ENCODE results near the gene NPLOC4. TPM values are rescaled to one million over a fixed set of nuclear protein-coding genes. Genes with fewer than 3 reads are reported as not detected.
A peak's percentile ranks its signal among the peaks of the same experiment; 100 is the strongest.

NPLOC4 gene
- total and polyA plus RNA-seq, 9 of the 15 experiments (the other 6 are each of a cell fraction or from before 2014, with no cell fraction given): 1.5 to 116 (median 64.5) TPM

GRCh38 chr17:81666342-81667191 is 29.7 kb upstream of the NPLOC4 start, which contains the start of the genes CCDC137 and OXLD1 (continued):
- TF ChIP-seq ZNF395 (CRISPR knock-in tag; IDR thresholded peaks at IDR 0.05) (0 out of 2 replicates have a peak, but pooled peaks have one; percentile 65), PHF20 (IDR thresholded peaks at IDR 0.05; ENCODE audit: partially characterized antibody) (peak; percentile 87), ZNF644 (tag; IDR thresholded peaks at IDR 0.05; ENCODE audit: low read depth) (no peak), MCM5 (IDR thresholded peaks at IDR 0.05; ENCODE audit: low read depth) (no peak), RAD51 (IDR thresholded peaks at IDR 0.05; ENCODE audit: borderline replicate concordance, low read depth) (no peak), ZNF124 (CRISPR knock-in tag; IDR thresholded peaks at IDR 0.05) (no peak), NFXL1 (CRISPR knock-in tag; IDR thresholded peaks at IDR 0.05) (no peak), MTA1 (IDR thresholded peaks at IDR 0.05; ENCODE audit: borderline replicate concordance) (no peak), TFAM (CRISPR knock-in tag; conservative IDR thresholded peaks at IDR 0.05) (no peak), C11orf30 (IDR thresholded peaks at IDR 0.05; ENCODE audit: low read depth) (peak; percentile 83), EHMT2 (IDR thresholded peaks at IDR 0.05) (no peak), NELFE (IDR thresholded peaks at IDR 0.05; ENCODE audit: insufficient read depth, insufficient read length) (no peak), BRD9 (IDR thresholded peaks at IDR 0.05; ENCODE audit: low read depth, partially characterized antibody) (no peak), ZNF408 (CRISPR knock-in tag; IDR thresholded peaks at IDR 0.05; ENCODE audit: low read depth) (no peak), HDAC3 (IDR thresholded peaks at IDR 0.05; ENCODE audit: borderline replicate concordance, partially characterized antibody) (no peak)
- TF ChIP-seq, protein P1, sequence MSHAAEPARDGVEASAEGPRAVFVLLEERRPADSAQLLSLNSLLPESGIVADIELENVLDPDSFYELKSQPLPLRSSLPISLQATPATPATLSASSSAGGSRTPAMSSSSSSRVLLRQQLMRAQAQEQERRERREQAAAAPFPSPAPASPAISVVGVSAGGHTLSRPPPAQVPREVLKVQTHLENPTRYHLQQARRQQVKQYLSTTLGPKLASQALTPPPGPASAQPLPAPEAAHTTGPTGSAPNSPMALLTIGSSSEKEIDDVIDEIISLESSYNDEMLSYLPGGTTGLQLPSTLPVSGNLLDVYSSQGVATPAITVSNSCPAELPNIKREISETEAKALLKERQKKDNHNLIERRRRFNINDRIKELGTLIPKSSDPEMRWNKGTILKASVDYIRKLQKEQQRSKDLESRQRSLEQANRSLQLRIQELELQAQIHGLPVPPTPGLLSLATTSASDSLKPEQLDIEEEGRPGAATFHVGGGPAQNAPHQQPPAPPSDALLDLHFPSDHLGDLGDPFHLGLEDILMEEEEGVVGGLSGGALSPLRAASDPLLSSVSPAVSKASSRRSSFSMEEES (CRISPR knock-in tag; IDR thresholded peaks at IDR 0.05): no peak
- TF ChIP-seq, protein P2, sequence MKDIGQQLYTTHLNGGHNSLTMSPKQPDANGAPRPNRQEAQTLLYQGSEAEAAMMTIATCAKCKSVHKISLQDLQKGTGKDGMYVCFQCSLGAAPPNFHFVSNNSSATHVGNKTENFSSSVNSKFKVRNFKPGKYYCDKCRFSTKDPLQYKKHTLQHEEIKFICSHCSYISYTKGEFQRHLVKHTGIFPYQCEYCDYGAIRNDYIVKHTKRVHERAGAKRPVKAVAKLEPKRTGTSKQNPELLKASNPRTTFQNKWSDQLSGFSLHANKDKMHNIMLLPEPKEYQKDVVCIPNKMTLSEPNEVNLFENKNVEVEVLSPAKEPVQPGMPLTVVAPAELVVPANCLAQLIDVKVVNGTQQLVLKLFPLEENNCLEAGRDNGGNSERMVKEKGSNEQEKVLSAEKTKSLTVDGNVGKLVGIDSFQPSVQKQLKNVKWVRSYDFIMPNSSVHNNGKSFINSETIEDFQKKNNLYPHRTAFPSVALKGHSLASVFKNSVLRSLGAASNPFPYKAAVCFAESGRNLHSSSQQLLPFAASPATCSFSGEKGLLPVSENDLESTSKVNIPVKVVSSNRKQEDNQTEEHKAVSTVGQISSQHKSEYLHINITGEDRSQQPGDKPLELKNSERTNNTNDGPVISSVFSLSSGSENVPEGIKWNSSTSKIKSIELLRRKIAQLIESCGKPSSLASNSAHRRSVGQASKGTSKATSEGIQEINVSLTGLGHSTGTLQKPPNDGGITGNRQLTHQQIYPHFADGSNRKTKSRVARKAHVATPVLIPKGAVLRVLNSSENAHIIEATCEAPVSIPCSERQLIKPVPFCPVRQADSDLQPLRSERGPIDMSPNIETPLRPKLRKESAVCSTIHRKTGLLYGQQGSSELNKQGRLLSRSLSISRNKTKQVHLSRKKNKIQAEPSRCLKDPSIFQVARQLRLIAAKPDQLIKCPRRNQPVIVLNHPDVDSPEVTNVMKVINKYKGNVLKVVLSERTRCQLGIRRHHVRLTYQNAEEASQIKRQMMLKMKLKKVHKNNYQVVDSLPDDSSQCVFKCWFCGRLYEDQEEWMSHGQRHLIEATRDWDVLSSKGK (CRISPR knock-in tag; IDR thresholded peaks at IDR 0.05): no peak
- TF ChIP-seq, protein P3, sequence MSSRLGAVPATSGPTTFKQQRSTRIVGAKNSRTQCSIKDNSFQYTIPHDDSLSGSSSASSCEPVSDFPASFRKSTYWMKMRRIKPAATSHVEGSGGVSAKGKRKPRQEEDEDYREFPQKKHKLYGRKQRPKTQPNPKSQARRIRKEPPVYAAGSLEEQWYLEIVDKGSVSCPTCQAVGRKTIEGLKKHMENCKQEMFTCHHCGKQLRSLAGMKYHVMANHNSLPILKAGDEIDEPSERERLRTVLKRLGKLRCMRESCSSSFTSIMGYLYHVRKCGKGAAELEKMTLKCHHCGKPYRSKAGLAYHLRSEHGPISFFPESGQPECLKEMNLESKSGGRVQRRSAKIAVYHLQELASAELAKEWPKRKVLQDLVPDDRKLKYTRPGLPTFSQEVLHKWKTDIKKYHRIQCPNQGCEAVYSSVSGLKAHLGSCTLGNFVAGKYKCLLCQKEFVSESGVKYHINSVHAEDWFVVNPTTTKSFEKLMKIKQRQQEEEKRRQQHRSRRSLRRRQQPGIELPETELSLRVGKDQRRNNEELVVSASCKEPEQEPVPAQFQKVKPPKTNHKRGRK (tag; IDR thresholded peaks at IDR 0.05): no peak
- TF ChIP-seq, protein P4, sequence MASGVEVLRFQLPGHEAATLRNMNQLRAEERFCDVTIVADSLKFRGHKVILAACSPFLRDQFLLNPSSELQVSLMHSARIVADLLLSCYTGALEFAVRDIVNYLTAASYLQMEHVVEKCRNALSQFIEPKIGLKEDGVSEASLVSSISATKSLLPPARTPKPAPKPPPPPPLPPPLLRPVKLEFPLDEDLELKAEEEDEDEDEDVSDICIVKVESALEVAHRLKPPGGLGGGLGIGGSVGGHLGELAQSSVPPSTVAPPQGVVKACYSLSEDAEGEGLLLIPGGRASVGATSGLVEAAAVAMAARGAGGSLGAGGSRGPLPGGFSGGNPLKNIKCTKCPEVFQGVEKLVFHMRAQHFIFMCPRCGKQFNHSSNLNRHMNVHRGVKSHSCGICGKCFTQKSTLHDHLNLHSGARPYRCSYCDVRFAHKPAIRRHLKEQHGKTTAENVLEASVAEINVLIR (CRISPR knock-in tag; IDR thresholded peaks at IDR 0.05): no peak

All from K562 (cell line).